Heart left ventricle (tissue), 13 donors: ENCODE results near the gene HSPB7.

Experiments used
- CTCF ChIP-seq, 12 donors: fragments of 200-600 bp; sonication (generic) in 4 of 12; IDR thresholded peaks; one replicate each; pipeline versions ENCODE4 v1.5.0 to v1.8.0; 2018 to 2022; ENCODE audit warnings: antibody characterized with exemption in 12 of 12, mild to moderate bottlenecking in 5 of 12
- POLR2A ChIP-seq, 2 donors: fragments of 450-650 bp; IDR thresholded peaks; one replicate each; pipeline ENCODE4 v1.6.1; 2017; ENCODE audit warnings: antibody characterized with exemption in 2 of 2, mild to moderate bottlenecking in 2 of 2, moderate library complexity in 2 of 2
- donor health status: ischemic (EF 13 %, LVEDD 7.1; RV severe dilation, severe dysfunction).
- donor health status: DM: no; HTN: yes; CAD: no.
- donor health status: DM: no; HTN: no; CAD: no.
- donor health status: ischemic (EF 25% LVEDD 6.9; RV normal size, moderate dysfunction).
- donor health status: ischemic (EF 25% LVEDD 5.7; RV mildly dilated, moderate dysfunction).
- donor health status: ischemic (EF 35%, LVEDD 5.7; RV mildly dilated, moderate dysfunction).
- donor health status: nonischemic (EF 11% LVEDD 7.7; RV severe dilation, severe dysfunction).
- donor health status: DM: yes; HTN: yes; CAD: no.
- donor health status: PGD.
- donor health status: ischemic (EF 29% LVEDD 5.4; RV normal size, mild dysfunction).
- donor health status: nonischemic (EF 23%, LVEDD 6.1; RV moderate dilation, normal function).

GRCh38 chr1:16023050-16023653, 5.3 kb upstream of the HSPB7 start:
- no peak for TF ChIP-seq CTCF (IDR thresholded peaks at IDR 0.05)
- no peak for TF ChIP-seq POLR2A (IDR thresholded peaks at IDR 0.05)
